ENCODE data around the gene AFG1L. TPM values are rescaled to one million over a fixed set of nuclear protein-coding genes. Genes with fewer than 3 reads are reported as not detected.
"Not testable (repeated sequence)": the region's sequence is repeated elsewhere in the genome, so short reads cannot be mapped to it uniquely, and the experiment has no call there.

Gene AFG1L
- total RNA-seq, 2 donors from 2014 or later = 5.9 to 7.2 TPM

- Mint-ChIP-seq H3K4me3 (no peak overlapping the region), H3K27ac (no peak overlapping the region), H3K4me1 (ENCODE audit: low read depth) (peaks cover 6% of the 10 kb centered on the region), H3K27me3 (ENCODE audit: low read depth) (no peaks in the 10 kb centered on the region), H3K36me3 (ENCODE audit: insufficient read depth in 2 of 2) (no peaks in the 10 kb centered on the region), H3K9me3 (no peaks in the 10 kb centered on the region)
- ATAC-seq (replicated peaks in 1 of 2) (peak in 1 of 2 donors; percentile 44), DNase-seq (no peak)
Measured at GRCh38 chr6:108268845-108269244, 26.0 kb upstream of the AFG1L start.

GRCh38 chr6:108269955-108270354 lies 24.9 kb upstream of the AFG1L start:
- DNase-seq; H3K4me3 Mint-ChIP-seq; H3K27me3 Mint-ChIP-seq (ENCODE audit: low read depth); H3K9me3 Mint-ChIP-seq; ATAC-seq (replicated peaks in 1 of 2); H3K27ac Mint-ChIP-seq; H3K36me3 Mint-ChIP-seq (ENCODE audit: insufficient read depth in 2 of 2); H3K4me1 Mint-ChIP-seq (ENCODE audit: low read depth): not testable (repeated sequence)

DNA sequence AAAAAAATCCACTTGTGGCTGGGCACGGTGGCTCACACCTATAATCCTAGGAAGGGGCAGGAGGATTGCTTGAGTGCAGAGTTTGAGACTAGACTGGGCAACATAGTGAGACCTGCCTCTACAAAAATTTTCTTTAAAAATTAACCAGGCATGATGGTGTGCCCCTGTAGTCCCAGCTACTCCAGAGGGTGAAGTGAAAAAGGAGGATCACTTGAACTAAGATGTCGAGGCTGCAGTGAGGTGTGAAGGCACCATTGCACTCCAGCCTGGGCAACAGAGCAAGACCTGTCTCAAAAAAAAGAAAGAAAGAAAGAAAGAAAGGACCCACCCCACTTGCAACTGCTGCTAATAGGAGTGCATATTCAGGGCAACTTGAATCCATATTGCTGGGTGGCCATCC lies 20.3 kb upstream of the AFG1L start:
- Mint-ChIP-seq H3K36me3 (ENCODE audit: insufficient read depth in 2 of 2) (no peaks in the 10 kb centered on the region), H3K27ac (no peak overlapping the region), H3K27me3 (ENCODE audit: low read depth) (peaks cover 10% of the 10 kb centered on the region), H3K4me1 (ENCODE audit: low read depth) (no peaks in the 10 kb centered on the region), H3K9me3 (no peaks in the 10 kb centered on the region), H3K4me3 (no peak overlapping the region)
- no peak for ATAC-seq (replicated peaks in 1 of 2)
- no peak for DNase-seq

DNA sequence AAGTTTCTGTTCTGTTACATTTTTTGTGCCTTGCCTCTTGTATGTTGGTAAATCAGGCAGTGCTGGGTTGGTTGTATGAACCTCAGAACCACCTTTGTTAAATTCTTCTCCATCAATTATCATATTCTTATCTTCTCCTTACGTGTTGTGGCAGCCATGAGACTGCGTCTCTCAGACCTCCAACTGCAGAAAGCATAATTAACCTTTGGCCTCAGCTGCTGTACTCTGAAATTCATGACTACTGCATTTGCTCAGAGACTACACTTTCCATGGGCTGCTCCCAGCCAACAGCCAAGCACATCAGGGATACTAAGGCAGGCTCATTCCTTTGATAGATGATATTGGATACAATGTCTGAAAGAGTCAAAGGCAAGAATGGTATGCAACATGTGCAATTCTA lies 18.9 kb upstream of the AFG1L start:
- H3K9me3 Mint-ChIP-seq = no peaks in the 10 kb centered on the region
- DNase-seq = no peak
- H3K4me1 Mint-ChIP-seq (ENCODE audit: low read depth) = no peaks in the 10 kb centered on the region
- H3K36me3 Mint-ChIP-seq (ENCODE audit: insufficient read depth in 2 of 2) = no peaks in the 10 kb centered on the region
- peaks cover 10% of the 10 kb centered on the region for H3K27me3 Mint-ChIP-seq (ENCODE audit: low read depth)
- no peak overlapping the region for H3K4me3 Mint-ChIP-seq
- ATAC-seq (replicated peaks in 1 of 2) = no peak
- H3K27ac Mint-ChIP-seq = no peak overlapping the region

- Mint-ChIP-seq H3K27ac (no peak overlapping the region), H3K9me3 (no peaks in the 10 kb centered on the region), H3K4me1 (ENCODE audit: low read depth) (no peaks in the 10 kb centered on the region), H3K36me3 (ENCODE audit: insufficient read depth in 2 of 2) (no peaks in the 10 kb centered on the region), H3K4me3 (no peak overlapping the region), H3K27me3 (ENCODE audit: low read depth) (peaks cover 10% of the 10 kb centered on the region)
- ATAC-seq (replicated peaks in 1 of 2) (no peak), DNase-seq (no peak)
Measured at GRCh38 chr6:108277295-108277694, 17.6 kb upstream of the AFG1L start.

DNA sequence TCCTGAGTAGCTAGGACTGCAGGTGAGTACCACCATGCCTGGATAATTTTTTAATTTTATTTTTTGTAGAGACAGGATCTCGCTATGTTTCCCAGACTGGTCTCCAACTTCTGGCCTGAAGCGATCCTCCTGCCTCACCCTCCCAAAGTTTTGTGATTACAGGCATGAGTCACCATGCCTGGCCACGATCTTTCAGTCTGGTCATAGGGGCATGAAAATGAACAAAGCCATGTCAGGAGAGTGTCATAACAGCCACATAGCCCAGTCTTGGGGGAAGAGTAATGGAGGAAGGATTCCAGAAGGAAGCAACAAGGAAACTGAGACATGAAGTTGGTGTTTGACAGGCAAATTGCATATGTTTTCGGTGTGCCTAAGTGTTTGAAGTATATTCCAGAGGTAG lies 17.0 kb upstream of the AFG1L start:
- H3K4me1 Mint-ChIP-seq (ENCODE audit: low read depth) = no peaks in the 10 kb centered on the region
- no peaks in the 10 kb centered on the region for H3K36me3 Mint-ChIP-seq (ENCODE audit: insufficient read depth in 2 of 2)
- H3K27me3 Mint-ChIP-seq (ENCODE audit: low read depth) = peaks cover 10% of the 10 kb centered on the region
- no peak overlapping the region for H3K4me3 Mint-ChIP-seq
- H3K27ac Mint-ChIP-seq = no peak overlapping the region
- ATAC-seq (replicated peaks in 1 of 2) (no peak), DNase-seq (no peak)
- H3K9me3 Mint-ChIP-seq = no peaks in the 10 kb centered on the region

DNA sequence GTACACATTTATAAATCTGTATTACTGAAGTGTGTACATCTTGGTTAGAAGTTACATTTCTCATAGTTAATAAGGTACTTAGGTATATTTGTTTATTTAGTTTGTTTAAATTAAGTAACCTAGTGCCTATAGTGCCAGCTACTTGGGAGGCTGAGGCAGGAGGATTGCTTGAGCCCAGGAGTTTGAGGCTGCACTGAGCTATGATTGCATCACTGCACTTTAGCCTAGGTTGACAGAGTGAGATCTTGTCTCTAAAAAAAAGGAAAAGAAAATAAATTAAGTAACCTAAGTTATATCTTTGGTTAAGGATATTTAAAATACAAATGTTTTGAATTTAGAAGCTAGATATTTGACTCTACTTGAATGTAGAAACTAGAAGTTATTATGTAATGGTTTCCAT lies 9.5 kb upstream of the AFG1L start:
- H3K4me1 Mint-ChIP-seq (ENCODE audit: low read depth) = peaks cover 16% of the 10 kb centered on the region
- H3K4me3 Mint-ChIP-seq = no peak overlapping the region
- ATAC-seq (replicated peaks in 1 of 2) = no peak
- H3K27ac Mint-ChIP-seq = no peak overlapping the region
- no peak for DNase-seq
- no peaks in the 10 kb centered on the region for H3K27me3 Mint-ChIP-seq (ENCODE audit: low read depth)
- H3K9me3 Mint-ChIP-seq = no peaks in the 10 kb centered on the region
- no peaks in the 10 kb centered on the region for H3K36me3 Mint-ChIP-seq (ENCODE audit: insufficient read depth in 2 of 2)

DNA sequence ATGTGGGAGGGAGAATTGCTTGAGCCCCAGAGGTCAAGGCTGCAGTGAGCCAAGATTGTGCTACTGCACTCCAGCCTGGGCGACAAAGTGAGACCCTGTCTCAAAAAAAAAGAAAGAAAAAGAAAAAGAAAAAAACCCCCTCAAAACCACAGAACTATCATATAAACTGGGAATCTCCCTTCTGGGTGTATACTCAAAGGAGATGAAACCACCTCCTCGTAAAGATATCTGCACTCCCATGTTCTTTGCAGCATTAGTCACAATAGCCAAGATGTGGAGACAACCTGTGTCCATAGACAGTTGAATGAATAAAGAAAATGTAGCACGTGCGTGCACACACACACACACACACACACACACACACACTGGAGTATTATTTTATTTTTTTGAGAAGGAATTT lies 8.5 kb upstream of the AFG1L start:
- no peaks in the 10 kb centered on the region for H3K9me3 Mint-ChIP-seq
- DNase-seq (no peak), ATAC-seq (replicated peaks in 1 of 2) (no peak)
- H3K27me3 Mint-ChIP-seq (ENCODE audit: low read depth) = no peaks in the 10 kb centered on the region
- peaks cover 16% of the 10 kb centered on the region for H3K4me1 Mint-ChIP-seq (ENCODE audit: low read depth)
- no peak overlapping the region for H3K27ac Mint-ChIP-seq
- H3K36me3 Mint-ChIP-seq (ENCODE audit: insufficient read depth in 2 of 2) = no peaks in the 10 kb centered on the region
- no peak overlapping the region for H3K4me3 Mint-ChIP-seq

DNA sequence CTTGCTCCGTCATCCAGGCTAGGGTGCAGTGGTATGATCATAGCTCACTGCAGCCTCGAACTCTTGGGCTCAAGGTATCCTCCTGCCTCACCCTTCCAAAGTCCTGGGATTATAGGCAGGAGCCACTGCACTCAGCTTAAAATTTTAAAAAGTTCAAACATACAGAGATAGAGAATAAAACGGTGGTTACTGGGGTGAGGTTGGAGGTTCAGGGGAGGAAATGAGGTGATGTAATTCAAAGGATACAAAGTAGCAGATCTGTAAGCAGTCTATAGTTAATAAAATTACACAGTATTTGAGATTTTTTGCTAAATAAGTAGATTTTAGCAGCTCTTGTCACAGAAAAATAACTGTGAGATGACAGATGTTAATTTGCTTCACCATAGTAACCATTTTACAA lies 7.5 kb upstream of the AFG1L start:
- H3K4me1 Mint-ChIP-seq (ENCODE audit: low read depth) = peaks cover 16% of the 10 kb centered on the region
- ATAC-seq (replicated peaks in 1 of 2) (no peak), DNase-seq (no peak)
- H3K27me3 Mint-ChIP-seq (ENCODE audit: low read depth) = no peaks in the 10 kb centered on the region
- H3K27ac Mint-ChIP-seq = no peak overlapping the region
- no peaks in the 10 kb centered on the region for H3K36me3 Mint-ChIP-seq (ENCODE audit: insufficient read depth in 2 of 2)
- H3K9me3 Mint-ChIP-seq = no peaks in the 10 kb centered on the region
- H3K4me3 Mint-ChIP-seq = no peak overlapping the region

DNA sequence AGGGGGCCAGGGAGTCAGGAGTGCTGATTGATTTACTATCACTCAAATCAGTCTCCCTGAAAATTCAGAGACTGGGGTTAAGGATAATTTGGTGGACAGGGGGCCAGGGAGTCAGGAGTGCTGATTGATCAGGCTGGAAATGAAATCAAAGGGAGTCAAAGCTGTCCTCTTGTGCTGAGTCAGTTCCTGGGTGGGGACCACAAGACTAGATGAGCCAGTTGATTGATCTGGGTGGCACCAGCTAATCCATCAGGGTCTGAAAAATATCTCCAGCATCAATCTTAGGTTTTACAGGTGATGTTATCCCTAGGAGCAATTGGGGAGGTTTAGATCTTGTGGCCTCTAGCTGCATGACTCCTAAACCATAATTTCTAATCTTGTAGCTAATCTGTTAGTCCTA lies 6.1 kb upstream of the AFG1L start:
- no peak overlapping the region for H3K27ac Mint-ChIP-seq
- no peaks in the 10 kb centered on the region for H3K27me3 Mint-ChIP-seq (ENCODE audit: low read depth)
- H3K4me3 Mint-ChIP-seq = no peak overlapping the region
- H3K9me3 Mint-ChIP-seq = no peaks in the 10 kb centered on the region
- DNase-seq (peak in 1 of 2 donors; percentile 4), ATAC-seq (replicated peaks in 1 of 2) (peak; percentile 36 to 43)
- H3K4me1 Mint-ChIP-seq (ENCODE audit: low read depth) = peaks cover 18% of the 10 kb centered on the region
- H3K36me3 Mint-ChIP-seq (ENCODE audit: insufficient read depth in 2 of 2) = no peaks in the 10 kb centered on the region

GRCh38 chr6:108291091-108291490 lies 3.8 kb upstream of the AFG1L start:
- no peaks in the 10 kb centered on the region for H3K27me3 Mint-ChIP-seq (ENCODE audit: low read depth)
- ATAC-seq (replicated peaks in 1 of 2) = no peak
- no peaks in the 10 kb centered on the region for H3K9me3 Mint-ChIP-seq
- no peak overlapping the region for H3K27ac Mint-ChIP-seq
- H3K36me3 Mint-ChIP-seq (ENCODE audit: insufficient read depth in 2 of 2) = peaks cover 3 to 4% of the 10 kb centered on the region in 2 donors
- peaks cover 31% of the 10 kb centered on the region for H3K4me1 Mint-ChIP-seq (ENCODE audit: low read depth)
- DNase-seq = no peak
- no peak overlapping the region for H3K4me3 Mint-ChIP-seq

- DNase-seq; H3K36me3 Mint-ChIP-seq (ENCODE audit: insufficient read depth in 2 of 2); H3K27ac Mint-ChIP-seq; H3K27me3 Mint-ChIP-seq (ENCODE audit: low read depth); H3K4me3 Mint-ChIP-seq; ATAC-seq (replicated peaks in 1 of 2); H3K9me3 Mint-ChIP-seq: not testable (repeated sequence)
- peaks cover 17% of the 10 kb centered on the region for H3K4me1 Mint-ChIP-seq (ENCODE audit: low read depth)
Measured at GRCh38 chr6:108292561-108292960, 2.3 kb upstream of the AFG1L start.

DNA sequence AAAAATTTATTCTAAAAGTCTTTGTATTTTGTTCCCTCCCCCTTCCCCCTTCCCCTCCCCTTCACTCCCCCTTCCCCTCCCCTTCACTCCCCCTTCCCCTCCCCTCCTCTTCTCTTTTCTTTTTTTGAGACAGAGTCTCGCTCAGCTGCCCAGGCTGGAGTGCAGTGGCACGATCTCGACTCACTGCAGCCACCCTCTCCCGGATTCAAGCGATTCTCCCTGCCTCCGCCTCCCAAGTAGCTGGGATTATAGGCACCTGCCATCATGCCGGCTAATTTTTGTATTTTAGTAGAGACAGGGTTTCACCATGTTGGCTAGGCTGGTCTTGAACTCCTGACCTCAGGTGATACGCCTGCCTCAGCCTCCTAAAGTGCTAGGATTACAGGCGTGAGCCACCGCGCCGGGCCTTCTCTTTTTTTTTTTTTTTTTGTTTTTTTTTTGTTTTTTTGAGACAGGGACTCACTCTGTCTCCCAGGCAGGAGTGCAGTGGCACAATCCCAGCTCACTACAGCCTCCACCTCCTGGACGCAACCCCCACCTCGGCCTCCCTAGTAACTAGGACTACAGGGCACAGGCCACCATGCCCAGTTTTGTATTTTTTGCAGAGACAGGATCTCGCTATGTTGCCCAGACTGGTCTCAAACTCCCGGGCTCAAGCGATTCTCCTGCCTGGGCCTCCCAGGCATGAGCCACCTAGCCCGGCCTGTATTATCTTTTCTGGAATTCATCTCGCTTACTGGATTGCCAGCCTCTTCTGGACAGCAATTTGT lies 1.1 kb upstream of the AFG1L start:
- H3K9me3 Mint-ChIP-seq = no peaks in the 10 kb centered on the region
- peak overlapping the region; percentile 100 for H3K27ac Mint-ChIP-seq
- H3K4me3 Mint-ChIP-seq = peak overlapping the region; percentile 96 to 99
- H3K36me3 Mint-ChIP-seq (ENCODE audit: insufficient read depth in 2 of 2) = peaks cover 3 to 4% of the 10 kb centered on the region in 2 donors
- no peak for ATAC-seq (replicated peaks in 1 of 2)
- no peak for DNase-seq
- no peaks in the 10 kb centered on the region for H3K27me3 Mint-ChIP-seq (ENCODE audit: low read depth)
- peaks cover 17% of the 10 kb centered on the region for H3K4me1 Mint-ChIP-seq (ENCODE audit: low read depth)

DNA sequence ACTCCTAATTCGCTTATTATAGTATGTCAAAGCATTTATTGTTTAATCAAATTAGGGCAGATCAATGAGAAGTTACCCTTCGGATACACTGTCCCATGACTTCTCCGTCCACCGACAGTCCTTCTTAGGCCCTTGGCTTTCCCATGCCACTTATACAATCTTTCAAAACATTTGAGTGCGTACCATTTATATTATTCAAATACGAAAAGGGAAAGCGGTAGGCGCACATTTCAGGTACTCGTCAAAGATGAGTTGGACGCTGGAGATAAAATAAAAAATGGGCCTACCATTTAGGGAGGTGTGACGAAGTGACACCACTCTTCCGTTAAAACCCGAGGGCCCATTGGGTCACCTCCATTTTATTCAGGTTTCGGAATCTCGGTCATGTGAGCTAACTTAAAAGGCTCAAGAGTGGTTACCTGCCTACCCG lies 542 bp upstream of the AFG1L start:
- Mint-ChIP-seq H3K36me3 (ENCODE audit: insufficient read depth in 2 of 2) (peaks cover 3 to 4% of the 10 kb centered on the region in 2 donors), H3K4me3 (peak overlapping the region; percentile 96 to 99), H3K27me3 (ENCODE audit: low read depth) (no peaks in the 10 kb centered on the region), H3K4me1 (ENCODE audit: low read depth) (peaks cover 17% of the 10 kb centered on the region), H3K9me3 (no peaks in the 10 kb centered on the region), H3K27ac (peak overlapping the region; percentile 100)
- ATAC-seq (replicated peaks in 1 of 2) = peak; percentile 43 to 46
- DNase-seq = no peak
